Smooth muscle cell (in vitro differentiated cells): ENCODE measurements around the gene GSE1. TPM values are rescaled to one million over a fixed set of nuclear protein-coding genes. Genes with fewer than 3 reads are reported as not detected.

Experiments
- DNase-seq: peaks from one replicate; lab custom pipeline; 2025; ENCODE audit not compliant: unreplicated experiment; lab: John Stamatoyannopoulos, UW
- H2AFZ ChIP-seq: fragments of 200-600 bp; sonication (generic); 2 replicates; pipeline ENCODE4 v1.6.0; 2016; ENCODE audit warnings: antibody characterized with exemption, low read depth, mild to moderate bottlenecking
- H3F3A ChIP-seq: fragments of 200-600 bp; sonication (generic); 2 replicates; pipeline ENCODE4 v1.6.0; 2017; ENCODE audit warnings: antibody characterized with exemption, low read depth
- H3K27ac ChIP-seq: fragments of 200-600 bp; sonication (generic); 2 replicates; pipeline ENCODE4 v1.5.1; 2016; ENCODE audit warnings: low read depth, mild to moderate bottlenecking
- H3K27me3 ChIP-seq: fragments of 200-600 bp; sonication (generic); 2 replicates; pipeline ENCODE4 v1.6.1; 2016; ENCODE audit warnings: low read depth, mild to moderate bottlenecking
- H3K36me3 ChIP-seq: fragments of 200-600 bp; sonication (generic); 2 replicates; pipeline ENCODE4 v1.5.1; 2016; ENCODE audit warnings: low read depth
- H3K4me1 ChIP-seq: fragments of 200-600 bp; sonication (generic); 2 replicates; pipeline ENCODE4 v1.5.1; 2016; ENCODE audit warnings: low read depth
- H3K4me2 ChIP-seq: fragments of 200-600 bp; sonication (generic); 2 replicates; pipeline ENCODE4 v1.6.0; 2016; ENCODE audit warnings: mild to moderate bottlenecking
- H3K4me3 ChIP-seq: fragments of 200-600 bp; sonication (generic); 2 replicates; pipeline ENCODE4 v1.5.1; 2016; ENCODE audit warnings: mild to moderate bottlenecking
- H3K79me2 ChIP-seq: fragments of 200-600 bp; sonication (generic); 2 replicates; pipeline ENCODE4 v1.6.0; 2016; ENCODE audit warnings: low read depth, mild to moderate bottlenecking
- H3K9ac ChIP-seq: fragments of 200-600 bp; sonication (generic); 2 replicates; pipeline ENCODE4 v1.6.0; 2016; ENCODE audit warnings: low read depth
- H3K9me3 ChIP-seq: fragments of 200-600 bp; sonication (generic); replicated peaks from 2 replicates; pipeline ENCODE4 v1.5.1; 2016; ENCODE audit warnings: low read depth
- H4K20me1 ChIP-seq: fragments of 200-600 bp; sonication (generic); 2 replicates; pipeline ENCODE4 v1.6.0; 2016; ENCODE audit warnings: low read depth
- WGBS: methylation state at CpG from one replicate; pipeline ENCODE4 v1.1.7; 2016; ENCODE audit warnings: low lambda C conversion rate; 5-methylcytosine and 5-hydroxymethylcytosine counted together
- polyA plus RNA-seq: library from polyadenylated mRNA; unstranded; fragments of >200 nt; fragmentation: Nextera tagmentation; extraction: Ambion mirVana; gene quantifications from 2 replicates; pipeline ENCODE4 v1.2.1, GENCODE V29; 2016
- total RNA-seq: library from RNA; depleted of rRNA; stranded (reverse); fragments of >200 nt; gene quantifications from 2 replicates; pipeline ENCODE4 v1.2.3, GENCODE V29; 2014
- TF ChIP-seq, protein P1 (sequence below): fragments of 200-600 bp; sonication (generic); IDR thresholded peaks from 2 replicates; pipeline ENCODE4 v1.5.1; 2017; ENCODE audit warnings: borderline replicate concordance, mild to moderate bottlenecking, antibody characterized with exemption; ENCODE audit not compliant: insufficient read depth, poor library complexity, severe bottlenecking

Gene GSE1
- total and polyA plus RNA-seq, 2 experiments from 2014 or later = 13.6 to 27.7 TPM

DNA sequence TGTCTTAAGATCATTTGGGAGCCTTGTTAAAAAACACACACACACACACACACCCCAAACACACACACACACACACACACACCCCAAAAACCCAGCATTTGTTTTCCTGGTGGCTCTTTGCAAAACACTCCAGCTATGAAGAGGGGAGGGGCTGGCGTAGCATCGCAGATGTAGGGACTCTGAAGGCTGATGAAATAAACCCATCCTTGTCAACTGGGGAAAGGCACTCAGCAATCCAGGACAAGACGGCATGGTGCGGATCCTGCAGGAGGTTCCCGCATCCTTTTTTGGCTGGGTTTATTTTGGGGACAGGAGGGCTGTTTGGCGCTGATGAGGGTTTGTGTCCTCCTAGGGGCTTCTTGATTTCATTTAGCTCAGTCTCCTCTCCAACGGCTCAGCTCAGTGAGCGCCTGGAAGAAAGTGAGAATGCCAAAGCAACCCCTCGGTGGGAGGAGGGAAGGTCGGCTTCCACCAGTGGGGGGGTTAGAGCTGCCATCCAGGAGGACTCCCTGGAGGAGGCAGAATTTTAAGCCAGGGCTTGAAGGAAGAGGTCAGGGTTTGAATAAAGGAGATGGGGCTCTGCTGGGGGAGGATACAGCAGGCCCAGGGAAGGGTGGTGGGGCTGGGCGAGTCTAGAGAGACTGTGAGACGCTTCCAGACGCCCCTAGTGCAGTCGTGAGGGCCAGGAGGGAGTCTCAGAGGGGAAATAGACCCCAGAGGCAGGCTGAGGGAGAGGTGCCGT is 12.4 kb upstream of the GSE1 start:
- Histone ChIP-seq H4K20me1 (peaks cover 94% of the 10 kb centered on the region), H3K27me3 (no peaks in the 10 kb centered on the region), H3K27ac (peak overlapping the region; percentile 42), H3K9ac (no peak overlapping the region), H2AFZ (no peak overlapping the region), H3F3A (peaks cover 10% of the 10 kb centered on the region), H3K4me1 (peaks cover 36% of the 10 kb centered on the region), H3K4me2 (no peak overlapping the region), H3K79me2 (peaks cover 41% of the 10 kb centered on the region), H3K9me3 (no peaks in the 10 kb centered on the region), H3K36me3 (no peaks in the 10 kb centered on the region), H3K4me3 (no peak overlapping the region)
- DNase-seq = no peak
- TF ChIP-seq, protein P1, sequence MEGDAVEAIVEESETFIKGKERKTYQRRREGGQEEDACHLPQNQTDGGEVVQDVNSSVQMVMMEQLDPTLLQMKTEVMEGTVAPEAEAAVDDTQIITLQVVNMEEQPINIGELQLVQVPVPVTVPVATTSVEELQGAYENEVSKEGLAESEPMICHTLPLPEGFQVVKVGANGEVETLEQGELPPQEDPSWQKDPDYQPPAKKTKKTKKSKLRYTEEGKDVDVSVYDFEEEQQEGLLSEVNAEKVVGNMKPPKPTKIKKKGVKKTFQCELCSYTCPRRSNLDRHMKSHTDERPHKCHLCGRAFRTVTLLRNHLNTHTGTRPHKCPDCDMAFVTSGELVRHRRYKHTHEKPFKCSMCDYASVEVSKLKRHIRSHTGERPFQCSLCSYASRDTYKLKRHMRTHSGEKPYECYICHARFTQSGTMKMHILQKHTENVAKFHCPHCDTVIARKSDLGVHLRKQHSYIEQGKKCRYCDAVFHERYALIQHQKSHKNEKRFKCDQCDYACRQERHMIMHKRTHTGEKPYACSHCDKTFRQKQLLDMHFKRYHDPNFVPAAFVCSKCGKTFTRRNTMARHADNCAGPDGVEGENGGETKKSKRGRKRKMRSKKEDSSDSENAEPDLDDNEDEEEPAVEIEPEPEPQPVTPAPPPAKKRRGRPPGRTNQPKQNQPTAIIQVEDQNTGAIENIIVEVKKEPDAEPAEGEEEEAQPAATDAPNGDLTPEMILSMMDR = no peak
- WGBS = 62% methylated on average over 13 of the region's 15 CpGs

DNA sequence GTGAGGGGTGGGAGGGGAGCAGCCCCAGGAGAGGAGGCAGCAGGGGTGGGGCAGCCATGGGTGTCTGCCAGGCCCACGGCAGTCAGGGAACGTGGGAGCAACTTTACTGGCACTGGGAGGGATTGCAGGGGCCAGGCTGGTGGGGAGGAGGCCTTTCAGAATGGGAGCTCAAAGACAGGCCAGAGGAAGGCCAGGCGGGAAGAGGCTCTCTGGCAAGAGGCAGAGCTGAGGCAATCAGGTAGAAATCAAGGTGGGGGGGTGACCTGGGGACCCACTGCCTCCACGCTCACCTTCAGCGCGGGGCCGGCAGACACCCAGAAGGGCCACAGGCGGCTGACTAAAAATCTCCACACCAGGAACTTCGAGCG is 11.9 kb upstream of the GSE1 start:
- WGBS = 74% methylated on average over 10 of the region's 10 CpGs
- Histone ChIP-seq H3K9me3 (no peaks in the 10 kb centered on the region), H3K79me2 (peaks cover 46% of the 10 kb centered on the region), H2AFZ (no peak overlapping the region), H3K27me3 (no peaks in the 10 kb centered on the region), H3K4me2 (peak overlapping the region; percentile 9), H3K9ac (no peak overlapping the region), H3K27ac (peak overlapping the region; percentile 42), H3K4me1 (peaks cover 38% of the 10 kb centered on the region), H3K36me3 (no peaks in the 10 kb centered on the region), H3K4me3 (no peak overlapping the region), H4K20me1 (peaks cover 95% of the 10 kb centered on the region), H3F3A (peaks cover 10% of the 10 kb centered on the region)
- no peak for DNase-seq
- TF ChIP-seq, protein P1 = no peak

DNA sequence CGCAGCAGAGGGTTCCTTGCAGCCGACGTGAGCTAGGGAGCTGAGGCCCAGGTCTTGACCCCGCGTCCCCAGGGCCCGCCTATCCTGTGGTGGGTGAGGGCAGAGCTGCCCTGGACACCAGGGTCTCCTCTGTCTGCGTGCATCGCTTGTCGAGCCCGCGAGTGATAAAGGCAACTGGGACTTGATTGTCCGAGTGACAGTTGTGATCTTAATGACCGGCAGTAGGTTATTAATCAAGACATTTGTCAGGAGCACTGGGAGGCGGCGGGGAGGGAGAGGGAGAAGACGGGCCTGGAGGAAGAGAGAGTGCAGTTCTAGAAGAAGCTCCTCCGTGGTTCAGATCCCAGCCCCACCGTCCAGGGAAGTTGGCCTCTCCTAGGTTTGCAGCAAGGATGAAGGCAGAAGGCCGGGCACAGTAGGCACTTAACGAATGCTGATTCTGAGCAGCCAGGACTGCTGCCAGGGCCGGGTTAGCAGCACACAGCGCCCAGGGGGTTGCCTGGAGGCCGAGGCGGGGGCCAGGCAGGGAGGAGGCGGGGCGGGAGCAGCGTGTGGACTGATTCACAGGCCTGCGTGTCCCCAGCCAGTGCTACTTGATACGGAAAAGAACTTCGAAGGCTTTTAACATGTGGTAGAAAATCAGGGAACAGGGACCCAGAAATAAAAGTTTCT is 11.3 kb upstream of the GSE1 start:
- H3K9ac ChIP-seq = no peak overlapping the region
- TF ChIP-seq, protein P1 = no peak
- peak overlapping the region; percentile 9 for H3K4me2 ChIP-seq
- no peaks in the 10 kb centered on the region for H3K9me3 ChIP-seq
- peaks cover 95% of the 10 kb centered on the region for H4K20me1 ChIP-seq
- no peak overlapping the region for H2AFZ ChIP-seq
- DNase-seq = peak; percentile 47
- no peaks in the 10 kb centered on the region for H3K36me3 ChIP-seq
- no peak overlapping the region for H3K4me3 ChIP-seq
- H3K79me2 ChIP-seq = peaks cover 41% of the 10 kb centered on the region
- 41% methylated on average over 28 of the region's 30 CpGs for WGBS
- peak overlapping the region; percentile 42 for H3K27ac ChIP-seq
- H3F3A ChIP-seq = peaks cover 10% of the 10 kb centered on the region
- peaks cover 43% of the 10 kb centered on the region for H3K4me1 ChIP-seq
- no peaks in the 10 kb centered on the region for H3K27me3 ChIP-seq
